Hepatocyte (in vitro differentiated cells): ENCODE measurements around the gene PSMG3. TPM values are rescaled to one million over a fixed set of nuclear protein-coding genes. Genes with fewer than 3 reads are reported as not detected.

Experiments used
- DNase-seq: peaks from one replicate; pipeline ENCODE4 v3.0.0-alpha.2; 2016; ENCODE audit warnings: low spot score
- H2AFZ ChIP-seq: fragments of 200-600 bp; sonication (generic); 2 replicates; pipeline ENCODE4 v1.6.0; 2016; ENCODE audit warnings: antibody characterized with exemption, mild to moderate bottlenecking
- H3K27ac ChIP-seq: fragments of 200-600 bp; sonication (generic); 2 replicates; pipeline ENCODE4 v1.5.1; 2016; ENCODE audit warnings: mild to moderate bottlenecking
- H3K27me3 ChIP-seq: fragments of 200-600 bp; sonication (generic); 2 replicates; pipeline ENCODE4 v1.6.1; 2016
- H3K36me3 ChIP-seq: fragments of 200-600 bp; sonication (generic); replicated peaks from 2 replicates; pipeline ENCODE4 v1.5.1; 2016; ENCODE audit warnings: low read depth; ENCODE audit not compliant: insufficient read depth
- H3K4me1 ChIP-seq: fragments of 200-600 bp; sonication (generic); 2 replicates; pipeline ENCODE4 v1.5.1; 2016; ENCODE audit warnings: mild to moderate bottlenecking, moderate library complexity; ENCODE audit not compliant: insufficient read depth
- H3K4me2 ChIP-seq: fragments of 200-600 bp; sonication (generic); 2 replicates; pipeline ENCODE4 v1.6.0; 2016
- H3K4me3 ChIP-seq: fragments of 200-600 bp; sonication (generic); 2 replicates; pipeline ENCODE4 v1.5.1; 2016; ENCODE audit warnings: mild to moderate bottlenecking
- H3K79me2 ChIP-seq: fragments of 200-600 bp; sonication (generic); 2 replicates; pipeline ENCODE4 v1.6.0; 2017; ENCODE audit warnings: mild to moderate bottlenecking
- H3K9me2 ChIP-seq: fragments of 200-600 bp; sonication (generic); replicated peaks from 2 replicates; pipeline ENCODE4 v1.6.0; 2017; ENCODE audit warnings: mild to moderate bottlenecking; ENCODE audit not compliant: insufficient read depth
- H3K9me3 ChIP-seq: fragments of 200-600 bp; sonication (generic); 2 replicates; pipeline ENCODE4 v1.5.1; 2016; ENCODE audit warnings: low read depth, mild to moderate bottlenecking
- H4K20me1 ChIP-seq: fragments of 200-600 bp; sonication (generic); 2 replicates; pipeline ENCODE4 v1.6.0; 2016; ENCODE audit warnings: mild to moderate bottlenecking; ENCODE audit not compliant: insufficient read depth, poor library complexity, severe bottlenecking
- CTCF ChIP-seq: fragments of 200-600 bp; sonication (generic); IDR thresholded peaks from 2 replicates; pipeline ENCODE4 v1.5.1; 2016; ENCODE audit warnings: antibody characterized with exemption, mild to moderate bottlenecking; ENCODE audit not compliant: poor library complexity
- EZH2 ChIP-seq: fragments of 200-600 bp; sonication (generic); IDR thresholded peaks from 2 replicates; pipeline ENCODE4 v1.6.1; 2016; ENCODE audit warnings: antibody characterized with exemption, mild to moderate bottlenecking, borderline replicate concordance
- EZH2phosphoT487 ChIP-seq: fragments of 200-600 bp; sonication (generic); IDR thresholded peaks from one replicate; pipeline ENCODE4 v1.6.1; 2018; ENCODE audit warnings: antibody characterized with exemption, mild to moderate bottlenecking, low read depth, moderate library complexity; ENCODE audit not compliant: unreplicated experiment, severe bottlenecking
- WGBS: methylation state at CpG from one replicate; pipeline ENCODE4 v1.1.6; 2016; ENCODE audit warnings: low lambda C conversion rate; ENCODE audit errors: missing lambda C conversion rate; 5-methylcytosine and 5-hydroxymethylcytosine counted together
- polyA plus RNA-seq: library from polyadenylated mRNA; unstranded; fragments of >200 nt; fragmentation: Nextera tagmentation; extraction: Ambion mirVana; gene quantifications from 2 replicates; pipeline ENCODE4 v1.2.1, GENCODE V29; 2016
- total RNA-seq: library from RNA; depleted of rRNA; stranded (reverse); fragments of >200 nt; gene quantifications from 2 replicates; pipeline ENCODE4 v1.2.3, GENCODE V29; 2014

Gene PSMG3
- total and polyA plus RNA-seq, 2 experiments from 2014 or later, result 42.7 to 44.8 TPM

GRCh38 chr7:1593091-1593866, 23.4 kb upstream of the PSMG3 start:
- Histone ChIP-seq H3K79me2 (no peaks in the 10 kb centered on the region), H3K4me3 (no peak overlapping the region), H3K4me2 (no peak overlapping the region), H2AFZ (no peak overlapping the region), H3K9me2 (no peaks in the 10 kb centered on the region), H3K27me3 (peaks cover 10% of the 10 kb centered on the region), H3K4me1 (no peaks in the 10 kb centered on the region), H3K36me3 (no peaks in the 10 kb centered on the region), H3K9me3 (no peaks in the 10 kb centered on the region), H4K20me1 (no peaks in the 10 kb centered on the region), H3K27ac (no peak overlapping the region)
- peak; percentile 5 for TF ChIP-seq CTCF
- no peak for TF ChIP-seq EZH2phosphoT487
- 84% methylated on average over 14 of the region's 19 CpGs for WGBS
- no peak for DNase-seq

DNA sequence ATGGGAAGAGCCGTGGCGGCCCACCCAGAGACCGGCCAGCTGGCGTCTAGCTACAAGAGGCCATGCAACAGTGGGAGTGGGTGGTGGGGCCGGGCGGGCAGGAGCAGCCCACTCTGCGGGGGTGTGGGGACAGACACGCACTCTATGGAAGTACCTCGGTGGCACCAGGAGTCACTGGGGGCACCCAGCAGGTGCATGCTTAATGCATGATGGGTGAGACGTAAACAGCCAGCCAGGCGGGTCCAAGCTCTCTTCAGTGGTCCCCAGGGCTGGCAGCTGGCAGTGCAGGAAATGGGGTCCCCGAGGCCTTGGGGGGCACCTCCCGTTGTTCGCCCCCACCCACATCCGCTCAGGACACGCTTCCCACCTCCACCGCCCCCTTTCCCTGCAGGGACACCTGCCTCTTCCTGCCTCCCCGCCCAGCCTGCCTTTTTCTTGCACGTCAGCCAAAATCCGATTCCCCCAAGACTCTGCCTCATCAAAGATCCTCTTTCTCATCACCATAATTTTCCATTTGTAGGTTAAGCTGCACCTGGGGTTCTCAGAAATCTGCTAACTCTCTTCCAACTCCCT, 22.6 kb upstream of the PSMG3 start:
- H3K4me3 ChIP-seq, result no peak overlapping the region
- no peaks in the 10 kb centered on the region for H3K4me1 ChIP-seq
- H3K4me2 ChIP-seq, result no peak overlapping the region
- H3K27me3 ChIP-seq, result peaks cover 10% of the 10 kb centered on the region
- H3K79me2 ChIP-seq, result no peaks in the 10 kb centered on the region
- 84% methylated on average over 11 of the region's 20 CpGs for WGBS
- H3K9me2 ChIP-seq, result no peaks in the 10 kb centered on the region
- no peak for DNase-seq
- H4K20me1 ChIP-seq, result no peaks in the 10 kb centered on the region
- no peak overlapping the region for H2AFZ ChIP-seq
- TF ChIP-seq EZH2phosphoT487 (no peak), CTCF (no peak), EZH2 (no peak)
- H3K9me3 ChIP-seq, result no peaks in the 10 kb centered on the region
- no peak overlapping the region for H3K27ac ChIP-seq
- no peaks in the 10 kb centered on the region for H3K36me3 ChIP-seq

DNA sequence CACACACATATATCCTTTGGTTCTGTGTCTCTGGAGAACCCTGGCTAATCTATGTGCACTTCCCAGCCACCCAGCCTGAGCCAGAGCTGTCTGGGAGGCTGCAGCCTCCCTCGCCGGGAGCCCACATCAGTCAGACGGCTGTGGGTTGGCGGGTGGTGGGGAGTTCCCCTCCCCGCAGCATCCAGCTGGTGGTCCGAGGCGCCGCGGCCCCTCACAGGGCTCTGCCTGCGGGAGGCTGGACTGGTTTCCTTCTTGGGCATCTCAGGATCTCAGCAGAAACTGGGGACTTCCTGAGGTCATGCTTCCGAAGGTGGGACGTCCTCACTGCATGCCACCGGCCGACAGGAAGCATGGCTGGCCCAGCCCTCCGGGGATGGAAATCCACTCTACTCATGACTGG, 22.0 kb upstream of the PSMG3 start:
- H3K27me3 ChIP-seq, result peaks cover 10% of the 10 kb centered on the region

More for the DNA sequence above, 22.0 kb upstream of the PSMG3 start:
- TF ChIP-seq EZH2phosphoT487, result no peak
- TF ChIP-seq CTCF, result no peak
- no peak for TF ChIP-seq EZH2
- Histone ChIP-seq H4K20me1 (no peaks in the 10 kb centered on the region), H3K4me2 (no peak overlapping the region), H3K4me3 (no peak overlapping the region), H3K27ac (no peak overlapping the region), H3K4me1 (no peaks in the 10 kb centered on the region), H2AFZ (no peak overlapping the region), H3K9me2 (no peaks in the 10 kb centered on the region), H3K79me2 (no peaks in the 10 kb centered on the region), H3K9me3 (no peaks in the 10 kb centered on the region), H3K36me3 (no peaks in the 10 kb centered on the region)
- no peak for DNase-seq
- 79% methylated on average over 12 of the region's 15 CpGs for WGBS
